BJ (cell line): ENCODE data around the gene CCM2. TPM values are rescaled to one million over a fixed set of nuclear protein-coding genes. Genes with fewer than 3 reads are reported as not detected.

ENCODE experiments used
- CTCF ChIA-PET: fragments of 350-600 bp; formaldehyde crosslinking; extraction: SDS; loops from one replicate; lab custom pipeline; 2021; ENCODE audit warnings: antibody characterized with exemption, inconsistent platforms; lab: Yijun Ruan, JAX
- POLR2A ChIA-PET: fragments of 300-600 bp; sonication (Branson Sonifier 250); formaldehyde crosslinking; extraction: SDS; loops from one replicate; lab custom pipeline; 2021; ENCODE audit warnings: antibody characterized with exemption; lab: Charles Lee
- DNase-seq: peaks from one replicate; pipeline ENCODE4 v3.0.0-alpha.2; 2011; ENCODE audit warnings: low read depth
- H3K27me3 ChIP-seq: 2 replicates; pipeline ENCODE4 v1.6.0; 2011; ENCODE audit warnings: low read length; ENCODE audit not compliant: control insufficient read depth, insufficient read depth
- H3K36me3 ChIP-seq: 2 replicates; pipeline ENCODE4 v1.5.1; 2011; ENCODE audit warnings: low read length; ENCODE audit not compliant: control insufficient read depth, insufficient read depth
- H3K4me3 ChIP-seq: 2 replicates; pipeline ENCODE4 v1.5.1; 2011; ENCODE audit warnings: low read depth, mild to moderate bottlenecking, control low read depth, low read length
- polyA plus RNA-seq: library from polyadenylated mRNA; depleted of rRNA; stranded (reverse); fragments of >200 nt; gene quantifications from 2 replicates; pipeline ENCODE4 v1.2.3, GENCODE V29; 2011
- TF ChIP-seq, protein P1 (sequence below): IDR thresholded peaks from 2 replicates; pipeline ENCODE4 v1.5.1; 2011; ENCODE audit warnings: low read depth, mild to moderate bottlenecking, control low read depth, inconsistent platforms, low read length, moderate library complexity; ENCODE audit not compliant: insufficient read depth

Gene CCM2
- polyA plus RNA-seq, 1 experiment, result 48.2 TPM

DNA sequence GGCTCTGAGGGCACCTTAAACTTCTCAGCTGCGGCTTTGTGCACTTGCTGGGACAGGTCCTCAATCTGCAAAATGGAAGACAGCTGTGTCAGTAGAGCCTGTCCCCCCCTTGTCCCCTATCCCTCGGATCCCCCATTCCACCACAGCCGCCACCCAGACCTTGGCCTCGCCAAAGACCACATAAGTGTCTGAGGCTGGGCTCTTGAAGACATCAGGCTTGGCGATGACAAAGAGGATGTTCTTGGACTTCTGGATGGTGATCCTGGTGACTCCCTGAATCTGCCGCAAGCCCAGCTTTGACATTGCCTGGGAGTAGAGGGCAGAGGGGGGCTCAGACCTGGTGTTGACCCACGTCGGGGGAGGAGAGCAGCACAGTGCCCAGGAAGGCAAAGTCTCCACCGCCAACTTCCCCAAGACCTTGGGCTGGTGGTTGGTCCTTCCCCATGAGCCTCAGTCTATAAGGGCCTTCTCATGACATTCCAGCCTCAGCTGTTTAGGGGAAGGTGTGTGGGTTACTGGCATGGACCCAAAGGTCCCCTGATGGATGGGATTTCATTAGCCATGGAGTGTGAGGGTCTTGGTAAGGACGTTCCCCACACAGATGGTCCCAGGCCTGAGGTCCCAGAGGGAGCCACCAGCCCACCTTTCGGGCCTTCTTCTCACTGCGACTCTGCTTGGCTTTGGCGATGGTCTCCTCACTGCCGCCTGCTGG is 81.1 kb downstream of the CCM2 start:
- TF ChIP-seq, protein P1, sequence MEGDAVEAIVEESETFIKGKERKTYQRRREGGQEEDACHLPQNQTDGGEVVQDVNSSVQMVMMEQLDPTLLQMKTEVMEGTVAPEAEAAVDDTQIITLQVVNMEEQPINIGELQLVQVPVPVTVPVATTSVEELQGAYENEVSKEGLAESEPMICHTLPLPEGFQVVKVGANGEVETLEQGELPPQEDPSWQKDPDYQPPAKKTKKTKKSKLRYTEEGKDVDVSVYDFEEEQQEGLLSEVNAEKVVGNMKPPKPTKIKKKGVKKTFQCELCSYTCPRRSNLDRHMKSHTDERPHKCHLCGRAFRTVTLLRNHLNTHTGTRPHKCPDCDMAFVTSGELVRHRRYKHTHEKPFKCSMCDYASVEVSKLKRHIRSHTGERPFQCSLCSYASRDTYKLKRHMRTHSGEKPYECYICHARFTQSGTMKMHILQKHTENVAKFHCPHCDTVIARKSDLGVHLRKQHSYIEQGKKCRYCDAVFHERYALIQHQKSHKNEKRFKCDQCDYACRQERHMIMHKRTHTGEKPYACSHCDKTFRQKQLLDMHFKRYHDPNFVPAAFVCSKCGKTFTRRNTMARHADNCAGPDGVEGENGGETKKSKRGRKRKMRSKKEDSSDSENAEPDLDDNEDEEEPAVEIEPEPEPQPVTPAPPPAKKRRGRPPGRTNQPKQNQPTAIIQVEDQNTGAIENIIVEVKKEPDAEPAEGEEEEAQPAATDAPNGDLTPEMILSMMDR, result no peak
- DNase-seq, result no peak
- Histone ChIP-seq H3K36me3 (peaks cover 9% of the 10 kb centered on the region), H3K4me3 (no peak overlapping the region), H3K27me3 (no peaks in the 10 kb centered on the region)
- POLR2A ChIA-PET, result no interaction called here
- CTCF ChIA-PET, result no interaction called here

DNA sequence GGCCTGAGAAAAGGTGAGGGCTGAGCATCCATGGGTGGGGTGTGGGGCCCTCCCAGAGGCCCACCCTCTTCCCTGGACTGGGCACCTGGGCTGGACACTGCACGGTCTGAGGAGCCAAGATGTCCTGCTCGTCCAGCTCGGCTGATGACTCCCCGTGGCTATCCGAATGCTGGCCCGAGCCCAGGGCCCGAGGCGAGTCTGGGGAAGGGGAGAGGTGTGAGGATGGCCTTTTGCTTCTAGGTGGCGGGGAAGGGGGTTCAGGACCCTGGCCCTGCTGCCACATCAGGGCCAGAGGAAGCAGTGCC is 81.6 kb downstream of the CCM2 start:
- peaks cover 6% of the 10 kb centered on the region; the same call in 1 of the 2 replicates for H3K36me3 ChIP-seq
- ChIA-PET POLR2A (no interaction called here), CTCF (no interaction called here)
- TF ChIP-seq, protein P1, result no peak
- no peak overlapping the region for H3K4me3 ChIP-seq
- no peaks in the 10 kb centered on the region for H3K27me3 ChIP-seq
- no peak for DNase-seq

DNA sequence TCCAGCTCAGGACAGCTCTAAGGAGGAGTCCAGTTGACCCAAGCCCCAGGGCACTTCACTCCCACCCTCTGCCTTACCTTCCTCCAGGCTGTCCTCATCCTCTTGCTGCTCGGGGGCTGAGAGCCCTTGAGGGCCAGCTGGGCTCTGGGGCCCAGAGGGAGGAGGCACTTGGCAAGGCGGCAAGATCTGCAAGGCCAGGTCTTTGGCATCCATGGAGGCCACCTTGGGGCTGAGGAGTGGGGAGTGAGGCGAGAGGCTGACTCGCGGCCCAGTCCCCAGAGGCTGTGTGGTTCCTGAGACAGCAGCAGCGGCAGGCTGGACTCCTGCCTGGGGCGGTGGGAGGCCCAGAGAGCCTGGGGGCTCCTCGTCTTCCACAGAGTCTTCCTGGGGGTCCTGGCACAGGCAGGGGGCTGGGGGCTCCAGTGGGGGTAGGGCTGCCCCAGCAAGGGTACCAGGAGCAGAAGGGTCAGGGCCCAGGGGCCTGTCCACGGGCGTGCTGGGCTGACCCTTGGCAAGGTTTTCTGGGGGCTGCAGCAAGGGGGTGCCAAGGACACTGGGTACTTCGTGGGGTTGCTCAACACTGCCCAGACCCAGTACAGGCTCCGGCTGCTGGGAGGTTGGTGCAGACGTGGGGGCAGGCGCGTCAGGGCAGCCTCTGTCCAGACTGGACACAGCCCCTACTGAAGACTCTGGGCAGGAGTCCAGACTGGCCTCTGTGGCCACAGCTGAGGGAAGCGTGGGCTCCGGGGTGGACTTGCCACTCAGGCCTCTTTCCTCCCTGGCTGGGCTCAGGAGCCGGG is 82.2 kb downstream of the CCM2 start:
- CTCF ChIA-PET, result no interaction called here
- TF ChIP-seq, protein P1, result no peak
- POLR2A ChIA-PET, result no interaction called here
- Histone ChIP-seq H3K27me3 (no peaks in the 10 kb centered on the region), H3K4me3 (no peak overlapping the region), H3K36me3 (0 out of 2 replicates have a peak, but pooled peaks cover 2% of the 10 kb centered on the region)
- no peak for DNase-seq

DNA sequence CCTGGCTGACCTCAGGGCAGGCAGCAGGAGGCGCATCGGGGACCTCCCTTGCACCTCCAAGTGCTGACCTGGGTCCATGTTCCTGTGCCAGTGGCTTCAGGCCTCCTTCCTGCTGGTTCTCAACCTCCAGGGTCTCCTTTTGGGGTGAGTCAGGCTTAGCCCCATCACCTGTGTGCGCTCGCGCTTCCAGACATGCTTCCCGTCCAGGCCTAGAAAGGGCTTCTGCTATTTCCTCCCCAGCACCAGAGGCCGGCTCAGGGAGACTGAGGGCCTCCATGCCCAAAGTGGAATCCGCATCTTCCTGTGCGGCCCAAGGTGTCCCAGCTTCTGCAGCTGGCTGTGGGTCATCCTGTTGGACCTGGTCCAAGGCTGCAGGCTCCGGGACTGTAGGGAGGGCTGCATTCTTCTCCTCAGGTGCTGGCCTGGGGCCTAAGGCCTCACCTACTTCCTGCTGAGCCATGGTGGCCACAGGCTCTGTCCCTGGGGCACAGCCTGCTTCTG is 82.9 kb downstream of the CCM2 start:
- Histone ChIP-seq H3K36me3 (0 out of 2 replicates have a peak, but pooled peaks cover 2% of the 10 kb centered on the region), H3K27me3 (no peaks in the 10 kb centered on the region), H3K4me3 (no peak overlapping the region)
- ChIA-PET CTCF (no interaction called here), POLR2A (no interaction called here)
- no peak for DNase-seq
- TF ChIP-seq, protein P1, result no peak

DNA sequence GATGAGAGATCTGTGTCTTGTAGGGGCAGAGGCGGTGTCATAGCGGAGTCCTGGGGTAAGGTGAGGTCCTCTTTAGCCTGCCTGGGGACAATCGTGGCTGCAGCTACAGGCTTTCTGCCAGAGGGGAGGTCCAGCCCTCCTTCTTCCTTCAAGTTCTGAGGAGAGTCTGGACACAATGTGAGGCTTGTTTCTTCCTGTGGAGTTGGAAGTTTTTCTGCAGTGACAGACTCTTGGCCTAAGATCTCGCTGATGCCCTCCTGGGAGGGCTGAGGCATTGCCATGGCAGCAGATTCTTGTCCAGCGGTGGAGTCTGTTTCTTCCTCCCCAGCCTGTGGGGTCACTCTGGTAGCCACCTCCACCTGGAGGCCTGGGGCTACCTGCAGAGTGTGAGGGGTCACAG is 84.3 kb downstream of the CCM2 start:
- POLR2A ChIA-PET, result no interaction called here
- TF ChIP-seq, protein P1, result no peak
- 0 out of 2 replicates have a peak, but pooled peaks cover 1% of the 10 kb centered on the region for H3K36me3 ChIP-seq
- DNase-seq, result no peak
- no peaks in the 10 kb centered on the region for H3K27me3 ChIP-seq
- CTCF ChIA-PET, result no interaction called here
- no peak overlapping the region for H3K4me3 ChIP-seq
